GM10266 (cell line): ENCODE results near the gene NT5C1A.

Experiments used
- DNase-seq: peaks from one replicate; pipeline ENCODE4 v3.0.0; 2012; ENCODE audit errors: extremely low spot score
- TF ChIP-seq, protein P1 (sequence below): IDR thresholded peaks from 2 replicates; pipeline ENCODE4 v1.5.1; 2012; ENCODE audit warnings: mild to moderate bottlenecking, low read depth; ENCODE audit not compliant: control insufficient read depth, insufficient read depth; ENCODE audit errors: missing control alignments

NT5C1A gene

DNA sequence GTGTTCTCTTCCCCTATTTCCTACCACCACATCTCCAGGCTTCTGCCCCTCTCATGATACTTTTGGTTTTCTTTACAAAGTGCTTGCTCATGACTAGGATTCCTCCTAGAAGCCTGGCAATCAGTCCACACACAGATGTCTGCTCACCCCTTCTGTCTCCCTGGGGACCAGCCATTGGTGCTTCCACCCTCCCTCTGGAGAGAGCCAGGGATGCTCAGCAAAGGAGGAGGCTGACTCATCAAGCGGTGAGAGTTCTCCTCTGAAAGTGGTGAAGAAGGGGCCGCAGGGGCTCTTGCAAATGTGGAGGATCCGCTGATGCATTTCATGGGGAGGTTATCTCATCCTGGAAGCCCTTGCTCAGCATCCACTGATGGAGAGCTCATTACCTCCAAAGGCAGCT lies 14.5 kb downstream of the NT5C1A start:
- no peak for DNase-seq
- TF ChIP-seq, protein P1, sequence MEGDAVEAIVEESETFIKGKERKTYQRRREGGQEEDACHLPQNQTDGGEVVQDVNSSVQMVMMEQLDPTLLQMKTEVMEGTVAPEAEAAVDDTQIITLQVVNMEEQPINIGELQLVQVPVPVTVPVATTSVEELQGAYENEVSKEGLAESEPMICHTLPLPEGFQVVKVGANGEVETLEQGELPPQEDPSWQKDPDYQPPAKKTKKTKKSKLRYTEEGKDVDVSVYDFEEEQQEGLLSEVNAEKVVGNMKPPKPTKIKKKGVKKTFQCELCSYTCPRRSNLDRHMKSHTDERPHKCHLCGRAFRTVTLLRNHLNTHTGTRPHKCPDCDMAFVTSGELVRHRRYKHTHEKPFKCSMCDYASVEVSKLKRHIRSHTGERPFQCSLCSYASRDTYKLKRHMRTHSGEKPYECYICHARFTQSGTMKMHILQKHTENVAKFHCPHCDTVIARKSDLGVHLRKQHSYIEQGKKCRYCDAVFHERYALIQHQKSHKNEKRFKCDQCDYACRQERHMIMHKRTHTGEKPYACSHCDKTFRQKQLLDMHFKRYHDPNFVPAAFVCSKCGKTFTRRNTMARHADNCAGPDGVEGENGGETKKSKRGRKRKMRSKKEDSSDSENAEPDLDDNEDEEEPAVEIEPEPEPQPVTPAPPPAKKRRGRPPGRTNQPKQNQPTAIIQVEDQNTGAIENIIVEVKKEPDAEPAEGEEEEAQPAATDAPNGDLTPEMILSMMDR = no peak

DNA sequence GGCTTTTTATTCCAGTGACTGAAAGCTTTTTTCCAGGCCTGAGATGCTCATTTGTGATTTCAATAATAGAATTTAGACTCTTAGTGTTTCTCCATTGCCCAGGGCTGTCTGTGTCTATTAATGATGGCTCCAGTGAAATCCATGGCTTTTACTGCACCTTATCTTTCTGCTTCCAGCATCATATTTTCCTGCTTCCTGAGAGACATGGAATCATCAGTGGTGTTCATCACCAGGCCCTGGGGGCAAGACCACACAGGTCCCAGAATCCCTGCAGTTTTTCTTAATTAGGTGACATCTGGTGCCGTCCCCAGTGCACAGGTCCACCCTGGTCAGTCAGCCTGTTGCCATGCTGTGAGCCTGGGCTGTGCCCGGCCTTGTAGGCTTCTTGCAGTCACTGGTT lies 15.5 kb downstream of the NT5C1A start:
- TF ChIP-seq, protein P1 = no peak
- DNase-seq = no peak

DNA sequence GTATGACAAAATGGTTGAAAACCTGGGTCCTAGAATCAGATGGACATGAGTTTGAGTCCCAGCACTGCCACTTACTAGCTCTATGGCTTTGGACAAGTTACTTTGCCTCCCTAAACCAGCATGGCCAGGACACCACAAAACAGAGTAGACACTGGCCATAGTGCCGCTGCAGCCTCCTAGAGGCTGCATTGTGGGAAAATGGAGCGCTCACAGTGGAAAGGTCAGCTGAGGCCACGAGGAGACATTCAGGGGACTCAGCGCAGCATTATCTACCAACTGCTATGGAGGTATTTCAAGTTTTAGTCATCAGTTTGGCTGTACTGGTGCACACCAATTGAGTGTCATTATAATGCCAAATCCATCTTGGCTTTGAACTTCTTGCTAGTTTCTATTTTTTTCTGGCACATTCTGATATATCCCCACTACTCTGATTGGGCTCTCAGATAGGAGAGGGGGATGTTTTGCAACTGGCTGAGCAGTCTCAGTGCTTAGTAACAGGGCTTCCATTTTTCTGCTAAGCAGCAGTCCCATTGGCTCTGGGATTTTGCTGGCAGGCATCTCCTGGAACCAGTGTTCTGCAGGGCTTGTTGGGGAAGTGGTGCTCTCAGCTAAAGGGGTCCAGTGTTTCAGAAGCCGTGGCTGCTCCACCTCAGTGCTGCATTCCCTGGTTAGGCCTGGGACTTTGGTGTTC lies 16.2 kb downstream of the NT5C1A start:
- no peak for DNase-seq
- TF ChIP-seq, protein P1 = no peak

DNA sequence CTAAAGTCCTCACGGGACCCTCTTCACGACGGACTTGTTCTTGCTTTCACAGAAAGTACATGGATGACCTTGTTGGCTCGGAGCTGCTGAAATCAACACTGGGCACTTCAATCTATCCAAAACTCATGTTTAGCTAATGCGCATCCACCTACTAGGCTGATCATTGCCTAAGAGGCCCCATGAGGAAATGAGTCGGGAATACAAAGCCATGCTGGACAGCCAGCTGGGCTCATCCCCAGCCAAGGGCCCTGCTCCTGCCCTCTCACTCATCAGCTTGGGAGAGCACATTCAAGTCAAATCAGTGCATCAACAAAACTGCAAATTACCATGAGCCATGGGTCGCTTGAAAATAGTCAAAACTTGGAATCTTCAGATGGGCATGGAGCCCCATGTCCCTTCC lies 17.6 kb downstream of the NT5C1A start:
- TF ChIP-seq, protein P1 = no peak

DNA sequence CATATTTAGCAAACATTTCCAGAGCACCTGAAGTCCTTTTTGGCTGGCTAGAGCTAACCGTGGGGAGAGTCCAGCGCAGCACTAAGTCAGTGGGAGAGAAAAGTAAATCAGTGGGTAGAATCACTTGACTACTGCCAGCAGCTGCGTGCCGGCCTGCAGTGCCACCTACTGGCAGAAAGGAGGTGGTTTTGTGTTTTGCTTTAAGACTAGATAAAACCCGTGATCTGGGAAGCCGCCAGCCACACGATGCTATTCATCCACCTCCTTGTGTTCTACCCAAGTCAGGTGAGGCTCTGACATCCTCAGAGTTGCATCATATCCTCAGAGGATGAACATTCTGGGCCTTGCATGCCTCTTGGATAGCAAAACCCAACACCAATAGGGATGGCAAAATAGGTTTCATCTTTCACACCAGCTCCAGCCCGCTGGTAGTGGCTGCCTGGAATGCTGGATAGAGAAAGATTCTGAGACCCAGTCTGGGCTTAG lies 18.3 kb downstream of the NT5C1A start:
- TF ChIP-seq, protein P1 = peak; percentile 88
- DNase-seq = peak; percentile 73

More for the DNA sequence above, 17.6 kb downstream of the NT5C1A start:
- no peak for DNase-seq

DNA sequence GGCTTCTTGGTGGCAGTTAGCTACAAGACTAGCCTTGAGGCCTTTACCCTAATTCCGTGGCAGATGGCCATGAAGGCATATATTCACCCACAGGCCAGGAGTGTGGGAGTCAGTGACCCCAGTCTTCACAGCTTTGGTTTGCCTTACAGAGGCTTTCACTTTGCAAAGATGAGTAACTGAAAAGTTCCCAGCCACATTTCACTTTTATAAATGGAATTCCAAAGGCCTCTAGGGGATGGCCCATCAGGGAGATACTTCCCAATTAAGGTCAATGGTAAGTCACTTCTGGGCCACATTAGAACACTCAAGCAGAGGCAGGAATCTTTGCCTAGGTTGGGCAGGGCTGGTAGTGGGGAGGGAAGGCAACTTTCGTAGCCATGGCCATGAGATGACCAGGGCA lies 19.4 kb downstream of the NT5C1A start:
- TF ChIP-seq, protein P1 = no peak

DNA sequence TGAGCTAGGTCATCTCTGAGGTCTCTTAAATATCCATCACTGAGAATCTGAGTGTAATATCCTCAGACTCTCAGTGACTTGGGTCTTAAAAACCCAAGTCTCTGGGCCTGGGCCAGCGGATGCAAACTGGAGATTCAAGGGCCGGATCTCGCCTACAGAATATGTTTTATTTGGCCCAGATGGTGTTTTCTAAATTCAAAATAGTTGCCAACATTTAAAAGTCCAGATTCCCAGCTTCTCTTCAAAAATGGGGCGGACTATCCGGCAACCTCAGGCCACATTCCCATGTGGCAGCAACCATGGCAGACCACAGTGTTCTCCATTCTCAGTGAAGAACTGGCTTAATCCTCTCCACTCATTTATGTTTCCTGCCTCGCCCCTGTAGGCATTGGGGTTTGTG lies 19.8 kb downstream of the NT5C1A start:
- TF ChIP-seq, protein P1 = no peak

More for the DNA sequence above, 19.4 kb downstream of the NT5C1A start:
- no peak for DNase-seq

More for the DNA sequence above, 19.8 kb downstream of the NT5C1A start:
- DNase-seq = no peak
